Lower leg skin (tissue), 3 donors: ENCODE data around the gene ACKR3.

ENCODE experiments used
- CTCF ChIP-seq, 3 donors: fragments of 450-650 bp; IDR thresholded peaks; one replicate each; pipeline ENCODE4 v1.5.1; 2016; ENCODE audit warnings: antibody characterized with exemption in 3 of 3, mild to moderate bottlenecking in 3 of 3, moderate library complexity in 2 of 3
- POLR2A ChIP-seq, 2 donors: fragments of 450-650 bp; IDR thresholded peaks; one replicate each; pipeline ENCODE4 v1.6.1; 2016 to 2017; ENCODE audit warnings: antibody characterized with exemption in 2 of 2, mild to moderate bottlenecking in 1 of 2, moderate library complexity in 1 of 2

DNA sequence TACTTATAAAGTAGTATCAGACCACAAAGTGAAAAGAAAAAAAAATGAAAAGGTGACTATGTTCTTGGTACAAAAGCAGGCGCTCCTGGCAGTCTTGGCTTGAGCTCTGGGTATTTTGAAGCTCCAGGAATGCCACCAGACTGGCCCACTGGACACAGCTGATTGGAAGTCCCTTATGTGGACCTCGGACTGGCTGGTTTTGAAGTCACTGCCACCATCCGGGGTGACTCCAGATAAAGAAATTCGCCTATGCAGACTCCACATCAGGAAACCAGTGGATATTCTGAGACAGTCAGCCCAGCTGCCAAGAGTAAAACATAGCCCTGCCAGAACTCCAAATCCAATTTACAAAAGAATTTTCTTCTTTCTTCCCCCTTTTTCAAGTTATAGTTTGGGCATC lies 28.0 kb downstream of the ACKR3 start:
- TF ChIP-seq CTCF (IDR thresholded peaks at IDR 0.05) (no peak), POLR2A (IDR thresholded peaks at IDR 0.05) (no peak)
